HepG2 (cell line): Measurements from ENCODE around the gene ADAMTSL3.

ENCODE experiments used
- EEA1 ChIP-seq: sonication (generic); formaldehyde crosslinking; IDR thresholded peaks from 2 replicates; pipeline ENCODE4 v1.5.1; 2020; ENCODE audit warnings: mild to moderate bottlenecking, missing genetic modification reagents, borderline replicate concordance
- EP300 ChIP-seq, 3 experiments: sonication (generic) in 1 of 3; formaldehyde crosslinking in 1 of 3; IDR thresholded peaks; 2 replicates each; pipeline versions ENCODE4 v1.5.1 to v1.6.1; 2011 to 2020; ENCODE audit warnings: low read depth in 2 of 3, low read length in 2 of 3, borderline replicate concordance in 1 of 3, improper control_type of control experiment in 1 of 3, mild to moderate bottlenecking in 1 of 3, missing genetic modification reagents in 1 of 3, moderate library complexity in 1 of 3
- EZH2 ChIP-seq: conservative IDR thresholded peaks from 2 replicates; pipeline ENCODE4 v1.6.1; 2012; ENCODE audit warnings: mild to moderate bottlenecking, low read depth, low read length, moderate library complexity
- KDM5A ChIP-seq: fragments of 200-600 bp; sonication (generic); IDR thresholded peaks from 2 replicates; pipeline ENCODE4 v1.7.0; 2018; ENCODE audit warnings: antibody characterized with exemption, mild to moderate bottlenecking, low read length, borderline replicate concordance
- SMAD9 ChIP-seq: sonication (generic); formaldehyde crosslinking; IDR thresholded peaks from 2 replicates; pipeline ENCODE4 v1.5.1; 2020; ENCODE audit warnings: mild to moderate bottlenecking, missing genetic modification reagents
- TCF12 ChIP-seq, 2 experiments: fragments of 450-650 bp in 1 of 2; sonication (generic) in 1 of 2; formaldehyde crosslinking in 1 of 2; IDR thresholded peaks; 2 replicates each; pipeline versions ENCODE4 v1.6.1 to v1.8.0; 2017 to 2022; ENCODE audit warnings: antibody characterized with exemption in 1 of 2, mild to moderate bottlenecking in 1 of 2, missing genetic modification reagents in 1 of 2, moderate library complexity in 1 of 2
- ZNF12 ChIP-seq: sonication (generic); formaldehyde crosslinking; IDR thresholded peaks from 2 replicates; pipeline ENCODE4 v1.5.0; 2020; ENCODE audit warnings: missing genetic modification reagents
- ZNF563 ChIP-seq: sonication (generic); formaldehyde crosslinking; IDR thresholded peaks from 2 replicates; pipeline ENCODE4 v1.8.0; 2022; ENCODE audit warnings: mild to moderate bottlenecking, moderate library complexity, missing genetic modification reagents
- ZSCAN21 ChIP-seq: sonication (generic); formaldehyde crosslinking; IDR thresholded peaks from 2 replicates; pipeline ENCODE4 v1.8.0; 2022; ENCODE audit warnings: mild to moderate bottlenecking, missing genetic modification reagents, moderate library complexity, borderline replicate concordance
- TF ChIP-seq, protein P1 (sequence below): sonication (generic); formaldehyde crosslinking; IDR thresholded peaks from 2 replicates; pipeline ENCODE4 v1.5.0; 2020; ENCODE audit warnings: mild to moderate bottlenecking, missing genetic modification reagents, moderate library complexity

DNA sequence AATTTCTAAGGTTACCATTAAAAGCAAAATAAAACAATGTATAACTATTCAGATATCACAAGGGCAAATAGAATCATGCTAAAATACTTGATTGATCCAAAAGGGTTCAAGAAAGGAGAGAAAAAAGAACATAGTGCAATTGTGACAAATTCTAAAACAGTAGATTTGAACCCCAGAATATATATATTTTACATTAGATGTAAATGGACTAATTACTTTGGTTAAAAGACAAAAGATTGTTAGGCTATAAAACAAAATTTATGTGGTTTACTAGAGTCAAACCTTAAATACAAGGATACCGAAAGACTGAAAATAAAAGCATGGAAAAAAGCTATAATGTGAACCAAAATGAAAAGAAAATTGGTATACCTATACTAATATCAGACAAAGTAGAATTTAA, 129.3 kb downstream of the ADAMTSL3 start:
- TF ChIP-seq SMAD9 (no peak), KDM5A (no peak), ZNF563 (CRISPR knock-in tag) (no peak), ZNF12 (CRISPR knock-in tag) (no peak), EZH2 (no peak), EEA1 (CRISPR knock-in tag) (no peak), ZSCAN21 (CRISPR knock-in tag) (no peak), TCF12 (IDR thresholded peaks at IDR 0.05) (no peak), TCF12 (CRISPR knock-in tag; IDR thresholded peaks at IDR 0.05) (no peak), EP300 (IDR thresholded peaks at IDR 0.05; ENCODE audit: low read depth in 2 of 2, low read length in 2 of 2) (no peak), EP300 (CRISPR knock-in tag; IDR thresholded peaks at IDR 0.05; ENCODE audit: borderline replicate concordance) (no peak)
- TF ChIP-seq, protein P1, sequence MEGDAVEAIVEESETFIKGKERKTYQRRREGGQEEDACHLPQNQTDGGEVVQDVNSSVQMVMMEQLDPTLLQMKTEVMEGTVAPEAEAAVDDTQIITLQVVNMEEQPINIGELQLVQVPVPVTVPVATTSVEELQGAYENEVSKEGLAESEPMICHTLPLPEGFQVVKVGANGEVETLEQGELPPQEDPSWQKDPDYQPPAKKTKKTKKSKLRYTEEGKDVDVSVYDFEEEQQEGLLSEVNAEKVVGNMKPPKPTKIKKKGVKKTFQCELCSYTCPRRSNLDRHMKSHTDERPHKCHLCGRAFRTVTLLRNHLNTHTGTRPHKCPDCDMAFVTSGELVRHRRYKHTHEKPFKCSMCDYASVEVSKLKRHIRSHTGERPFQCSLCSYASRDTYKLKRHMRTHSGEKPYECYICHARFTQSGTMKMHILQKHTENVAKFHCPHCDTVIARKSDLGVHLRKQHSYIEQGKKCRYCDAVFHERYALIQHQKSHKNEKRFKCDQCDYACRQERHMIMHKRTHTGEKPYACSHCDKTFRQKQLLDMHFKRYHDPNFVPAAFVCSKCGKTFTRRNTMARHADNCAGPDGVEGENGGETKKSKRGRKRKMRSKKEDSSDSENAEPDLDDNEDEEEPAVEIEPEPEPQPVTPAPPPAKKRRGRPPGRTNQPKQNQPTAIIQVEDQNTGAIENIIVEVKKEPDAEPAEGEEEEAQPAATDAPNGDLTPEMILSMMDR (CRISPR knock-in tag), result no peak
